Gastrocnemius medialis (tissue), 4 donors: ENCODE results near the gene SCRG1. TPM values are rescaled to one million over a fixed set of nuclear protein-coding genes. Genes with fewer than 3 reads are reported as not detected.

ENCODE experiments used
- ATAC-seq, 2 donors: fragments of 150-250 bp; one replicate each; pipeline ENCODE4 v1.9.1; 2016
- DNase-seq, 2 donors: peaks; one replicate each; pipeline ENCODE4 v3.0.0-alpha.2; 2019
- H3K27ac ChIP-seq, 4 donors: fragments of 200-600 bp; sonication (generic); 1 replicate in 1 of 4; 2 replicates in 3 of 4; pipeline ENCODE4 v1.5.1; 2016 to 2018; ENCODE audit warnings: mild to moderate bottlenecking in 2 of 4, moderate library complexity in 1 of 4
- H3K27me3 ChIP-seq, 3 donors: fragments of 200-600 bp; sonication (generic) in 2 of 3; 1 replicate in 1 of 3; 2 replicates in 2 of 3; pipeline versions ENCODE4 v1.5.1 to v1.6.0; 2016 to 2019; ENCODE audit warnings: mild to moderate bottlenecking in 1 of 3, moderate library complexity in 1 of 3
- H3K36me3 ChIP-seq, 2 donors: fragments of 200-600 bp; sonication (generic) in 1 of 2; one replicate each; pipeline ENCODE4 v1.5.1; 2017 to 2018
- H3K4me1 ChIP-seq, 2 donors: fragments of 200-600 bp; sonication (generic) in 1 of 2; one replicate each; pipeline ENCODE4 v1.5.1; 2016 to 2017; ENCODE audit warnings: mild to moderate bottlenecking in 2 of 2
- H3K4me3 ChIP-seq, 4 donors: fragments of 200-600 bp; sonication (generic) in 3 of 4; 1 replicate in 1 of 4; 2 replicates in 3 of 4; pipeline ENCODE4 v1.5.1; 2016 to 2019; ENCODE audit warnings: mild to moderate bottlenecking in 2 of 4
- H3K9me3 ChIP-seq, 3 donors: fragments of 200-600 bp; sonication (generic) in 2 of 3; 1 replicate in 1 of 3; 2 replicates in 2 of 3; pipeline ENCODE4 v1.5.1; 2016 to 2019
- CTCF ChIP-seq, 5 experiments: fragments of 450-650 bp in 3 of 5; fragments of 200-600 bp in 2 of 5; sonication (generic) in 2 of 5; IDR thresholded peaks in 4 of 5; conservative IDR thresholded peaks in 1 of 5; 1 replicate in 4 of 5; 2 replicates in 1 of 5; pipeline ENCODE4 v1.5.1; 2016 to 2019; ENCODE audit warnings: antibody characterized with exemption in 5 of 5, mild to moderate bottlenecking in 3 of 5, moderate library complexity in 3 of 5
- POLR2A ChIP-seq, 2 donors: fragments of 450-650 bp; IDR thresholded peaks; one replicate each; pipeline ENCODE4 v1.6.1; 2017; ENCODE audit warnings: antibody characterized with exemption in 2 of 2, mild to moderate bottlenecking in 2 of 2, moderate library complexity in 2 of 2
- in situ Hi-C, 4 donors: fragments of 200-750 bp; cut with MboI; loops; one replicate each; pipeline versions ENCODE4 v1.15.0 to v1.8.0; 2017; ENCODE audit warnings: low sequenced_read_pairs in 4 of 4
- intact Hi-C: fragments of 100-400 bp; cut with DNase I; formaldehyde crosslinking; loops from one replicate; pipeline ENCODE4 v1.15.1; 2023; ENCODE audit warnings: low total_unique reads
- total RNA-seq, 4 donors: library from RNA; depleted of rRNA; stranded (reverse); fragments of >200 nt; gene quantifications; one replicate each; pipeline versions ENCODE4 v1.1.0 to v1.2.3, GENCODE V29; 2016

The SCRG1 gene
- total RNA-seq, 4 donors from 2014 or later, result not detected

GRCh38 chr4:173417833-173418232, 18.9 kb upstream of the SCRG1 start:
- DNase-seq (no peak), ATAC-seq (no peak)
- Histone ChIP-seq H3K27me3 (no peaks in the 10 kb centered on the region), H3K4me1 (no peaks in the 10 kb centered on the region), H3K4me3 (no peak overlapping the region), H3K9me3 (no peaks in the 10 kb centered on the region), H3K27ac (no peak overlapping the region), H3K36me3 (no peaks in the 10 kb centered on the region)
- in situ Hi-C loops, result loop anchor here (5.0 to 25.0 kb wide), 4 partner anchors 101 to 406 kb away; no protein-coding TSS in a partner anchor
- TF ChIP-seq CTCF (IDR thresholded peaks at IDR 0.05 in 4 of 5, conservative IDR thresholded peaks at IDR 0.05 in 1 of 5), result no peak
- TF ChIP-seq POLR2A (IDR thresholded peaks at IDR 0.05), result no peak
- intact Hi-C loops, result loop anchor here (1.0 to 5.0 kb wide), 3 partner anchors 99 to 406 kb away; no protein-coding TSS in a partner anchor

- in situ Hi-C loops, result loop anchor here (5.0 to 25.0 kb wide), 4 partner anchors 99 to 404 kb away; no protein-coding TSS in a partner anchor
These were observed 17.2 kb upstream of the SCRG1 start for GRCh38 chr4:173415885-173416653.

GRCh38 chr4:173415092-173415491, 16.2 kb upstream of the SCRG1 start:
- TF ChIP-seq POLR2A (IDR thresholded peaks at IDR 0.05) (no peak), CTCF (IDR thresholded peaks at IDR 0.05 in 4 of 5, conservative IDR thresholded peaks at IDR 0.05 in 1 of 5) (no peak)
- Histone ChIP-seq H3K27ac (peak overlapping the region in 1 of 4 donors; percentile 6), H3K36me3 (no peaks in the 10 kb centered on the region), H3K27me3 (no peaks in the 10 kb centered on the region), H3K4me1 (no peaks in the 10 kb centered on the region), H3K9me3 (no peaks in the 10 kb centered on the region), H3K4me3 (no peak overlapping the region)
- intact Hi-C loops, result loop anchor here (5.0 kb wide), 1 partner anchor 403 kb away; no protein-coding TSS in a partner anchor
- ATAC-seq, result no peak
- in situ Hi-C loops, result loop anchor here (5.0 to 25.0 kb wide), 4 partner anchors 98 to 403 kb away; no protein-coding TSS in a partner anchor
- no peak for DNase-seq

More at GRCh38 chr4:173415885-173416653, 17.2 kb upstream of the SCRG1 start:
- H3K4me3 ChIP-seq, result no peak overlapping the region
- H3K27ac ChIP-seq, result peak overlapping the region in 1 of 4 donors; percentile 6
- TF ChIP-seq POLR2A (IDR thresholded peaks at IDR 0.05), result no peak
- TF ChIP-seq CTCF (IDR thresholded peaks at IDR 0.05 in 4 of 5, conservative IDR thresholded peaks at IDR 0.05 in 1 of 5), result no peak
- intact Hi-C loops, result loop anchor here (5.0 kb wide), 1 partner anchor 404 kb away; no protein-coding TSS in a partner anchor
- DNase-seq, result peak; percentile 13 to 45
- ATAC-seq, result peak in 1 of 2 donors; percentile 31
- no peaks in the 10 kb centered on the region for H3K4me1 ChIP-seq
- H3K27me3 ChIP-seq, result no peaks in the 10 kb centered on the region
- no peaks in the 10 kb centered on the region for H3K36me3 ChIP-seq
- H3K9me3 ChIP-seq, result no peaks in the 10 kb centered on the region

GRCh38 chr4:173414456-173414855, 15.5 kb upstream of the SCRG1 start:
- DNase-seq (no peak), ATAC-seq (no peak)
- no peak overlapping the region for H3K27ac ChIP-seq
- H3K36me3 ChIP-seq, result no peaks in the 10 kb centered on the region
- H3K27me3 ChIP-seq, result no peaks in the 10 kb centered on the region
- H3K4me3 ChIP-seq, result no peak overlapping the region
- no peak for TF ChIP-seq POLR2A (IDR thresholded peaks at IDR 0.05)
- no peaks in the 10 kb centered on the region for H3K9me3 ChIP-seq
- in situ Hi-C loops (loop anchor here (5.0 to 25.0 kb wide), 4 partner anchors 92 to 402 kb away; no protein-coding TSS in a partner anchor), intact Hi-C loops (no loop called here)
- no peaks in the 10 kb centered on the region for H3K4me1 ChIP-seq

GRCh38 chr4:173413036-173413435, 14.1 kb upstream of the SCRG1 start:
- Histone ChIP-seq H3K9me3 (no peaks in the 10 kb centered on the region), H3K27ac (no peak overlapping the region), H3K4me3 (no peak overlapping the region), H3K27me3 (no peaks in the 10 kb centered on the region), H3K36me3 (no peaks in the 10 kb centered on the region), H3K4me1 (no peaks in the 10 kb centered on the region)
- in situ Hi-C loops (loop anchor here (5.0 to 25.0 kb wide), 4 partner anchors 91 to 401 kb away; no protein-coding TSS in a partner anchor), intact Hi-C loops (no loop called here)
- ATAC-seq (no peak), DNase-seq (peak in 1 of 2 donors; percentile 22)
- TF ChIP-seq POLR2A (IDR thresholded peaks at IDR 0.05), result no peak
- TF ChIP-seq CTCF (IDR thresholded peaks at IDR 0.05 in 4 of 5, conservative IDR thresholded peaks at IDR 0.05 in 1 of 5), result no peak
